HS-27A (cell line): ENCODE measurements around the gene LIN7B.

Experiments used
- DNase-seq: peaks from one replicate; pipeline ENCODE4 v3.0.0-alpha.2; 2012; ENCODE audit warnings: low read depth, missing footprints

Gene LIN7B

DNA sequence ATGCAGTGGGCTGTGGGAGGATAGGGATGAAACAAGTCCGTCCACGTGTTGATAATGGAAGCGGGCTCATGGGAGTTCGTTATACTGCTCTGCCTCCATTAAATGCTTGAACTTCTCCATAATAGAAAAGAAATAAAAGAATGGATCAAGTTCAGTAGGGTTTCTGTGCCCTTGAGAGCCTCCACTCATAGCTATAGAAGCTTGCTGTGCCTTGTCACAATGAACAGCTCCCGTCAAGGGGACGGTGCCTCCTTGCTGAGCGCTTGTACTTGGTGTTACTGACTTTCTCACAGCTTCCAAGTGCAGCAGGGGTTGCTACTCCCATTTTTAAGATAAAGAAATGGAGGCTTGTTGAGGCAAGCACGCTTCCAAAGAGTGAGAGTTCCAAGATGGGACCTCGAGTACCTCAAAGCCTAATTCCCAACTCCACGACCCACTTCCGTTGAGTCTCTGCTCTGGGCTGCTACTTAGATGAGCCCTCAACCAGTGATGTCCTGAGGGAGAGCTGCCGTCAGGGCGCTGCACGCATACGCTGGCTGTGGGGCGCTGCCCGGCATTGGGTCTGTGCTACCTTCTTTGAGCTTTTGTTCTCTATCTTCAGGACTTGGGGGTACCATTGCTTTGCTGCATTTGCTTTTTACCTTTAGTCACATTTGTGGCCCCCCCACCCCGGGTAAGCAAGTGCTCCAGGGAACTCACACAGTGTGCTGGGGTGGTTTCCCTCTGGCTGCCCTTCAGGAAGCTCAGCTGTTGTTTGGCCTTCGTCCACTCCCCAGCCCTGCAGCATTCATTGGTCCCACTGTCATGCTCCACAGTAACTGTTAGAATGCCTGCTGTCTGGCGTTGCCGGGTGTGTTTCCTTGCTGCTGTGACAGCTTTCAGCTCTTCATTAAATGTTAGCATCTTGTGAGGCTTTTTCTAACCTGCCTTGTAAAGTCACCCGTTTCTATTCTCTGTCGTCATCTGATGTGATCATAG, 19.4 kb upstream of the LIN7B start:
- DNase-seq: no peak

DNA sequence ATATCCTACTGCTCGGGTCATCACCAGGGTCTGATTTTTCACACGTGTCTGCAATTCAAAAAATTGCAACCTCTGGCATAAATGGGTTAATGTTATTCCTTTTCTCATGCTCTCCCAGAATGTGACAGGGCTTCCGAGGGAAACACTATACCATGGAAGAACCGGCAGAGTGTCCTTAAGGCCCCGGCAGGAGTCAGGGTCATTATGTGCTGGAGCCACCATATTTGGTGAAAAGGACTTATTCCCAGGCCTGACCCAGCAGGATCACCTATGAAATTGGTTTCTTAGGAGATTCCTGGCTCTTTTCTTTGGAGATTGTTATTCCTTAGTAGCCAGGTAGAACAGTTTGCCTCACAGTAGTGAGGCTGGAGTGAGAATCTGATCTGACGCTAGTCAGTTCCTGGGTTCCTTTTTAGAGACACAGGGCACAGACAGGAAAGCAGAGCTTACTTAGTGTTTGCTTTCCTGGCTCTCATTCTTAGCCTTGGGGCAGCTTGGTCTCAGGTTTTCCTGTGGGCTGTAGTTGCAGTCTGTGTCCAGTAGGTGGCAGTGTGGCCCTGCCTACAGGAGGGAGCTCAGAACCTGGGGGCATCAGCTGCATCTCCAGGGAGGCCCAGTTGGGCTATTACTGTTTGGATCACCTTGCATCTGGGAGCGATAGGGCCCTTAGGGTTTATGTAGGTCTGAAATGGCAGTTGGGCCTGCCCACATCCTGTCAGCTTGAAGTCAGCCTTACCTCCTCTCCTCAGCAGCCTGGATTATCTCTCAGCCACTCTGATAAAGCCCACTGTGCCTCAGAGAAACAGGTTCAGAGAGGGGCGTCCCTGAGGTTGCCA, 16.5 kb upstream of the LIN7B start:
- DNase-seq: peak; percentile 50

DNA sequence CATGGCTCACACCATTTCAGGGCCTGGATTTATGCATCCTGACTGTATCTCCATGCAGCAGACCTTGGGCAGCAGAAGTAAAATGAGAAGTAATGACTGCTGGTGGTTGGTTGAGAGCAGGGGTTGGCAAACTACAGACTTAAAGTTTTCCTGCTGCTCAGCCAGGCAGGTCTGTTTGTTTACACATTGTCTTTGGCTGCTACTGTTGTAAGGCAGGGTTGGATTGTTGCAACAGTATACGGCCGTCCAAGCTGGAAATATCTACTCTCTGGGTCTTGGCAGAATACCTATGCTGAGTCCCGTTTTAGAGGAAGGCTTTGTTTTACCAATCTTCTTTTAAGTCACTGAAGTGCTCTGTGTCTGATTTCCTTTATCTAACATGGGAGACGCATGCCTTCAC, 15.4 kb upstream of the LIN7B start:
- no peak for DNase-seq

DNA sequence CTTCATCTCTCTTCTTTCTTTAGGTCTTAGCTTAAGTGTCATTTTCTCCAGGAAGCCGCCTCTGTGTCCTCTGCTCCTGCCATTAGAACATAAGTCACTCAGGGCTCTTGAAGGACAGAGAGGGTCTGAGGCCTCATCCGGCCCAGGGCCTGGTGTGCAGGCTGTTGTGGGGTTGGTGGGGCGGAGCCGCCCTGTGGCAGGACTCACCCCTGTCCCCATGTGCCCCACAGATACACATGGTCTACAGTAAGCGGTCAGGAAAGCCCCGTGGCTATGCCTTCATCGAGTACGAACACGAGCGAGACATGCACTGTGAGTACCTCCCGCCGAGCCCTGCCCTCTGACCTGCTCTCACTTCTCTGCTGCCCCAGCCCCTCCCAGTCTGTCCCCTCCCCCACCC, 13.0 kb upstream of the LIN7B start:
- no peak for DNase-seq

DNA sequence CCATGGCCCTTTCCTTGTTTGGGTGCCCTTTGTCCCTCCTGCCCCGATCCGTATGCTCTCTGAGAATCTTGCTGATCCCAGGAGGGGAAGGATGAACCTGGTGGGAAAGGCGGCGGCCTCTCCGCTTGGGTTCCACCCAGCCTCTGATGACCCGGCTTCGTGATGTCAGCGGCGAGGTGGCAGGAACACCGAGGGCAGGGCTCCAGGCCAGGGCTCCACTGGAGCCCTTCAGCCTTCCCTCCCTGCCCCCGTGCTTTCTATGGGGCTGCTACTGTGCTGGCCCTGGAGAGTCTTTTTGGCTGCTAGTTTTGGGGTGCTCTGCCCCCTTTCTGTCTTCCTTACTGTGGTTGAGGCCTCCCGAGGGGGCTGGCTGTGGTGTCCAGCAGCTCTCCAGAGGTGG, 11.9 kb upstream of the LIN7B start:
- no peak for DNase-seq

DNA sequence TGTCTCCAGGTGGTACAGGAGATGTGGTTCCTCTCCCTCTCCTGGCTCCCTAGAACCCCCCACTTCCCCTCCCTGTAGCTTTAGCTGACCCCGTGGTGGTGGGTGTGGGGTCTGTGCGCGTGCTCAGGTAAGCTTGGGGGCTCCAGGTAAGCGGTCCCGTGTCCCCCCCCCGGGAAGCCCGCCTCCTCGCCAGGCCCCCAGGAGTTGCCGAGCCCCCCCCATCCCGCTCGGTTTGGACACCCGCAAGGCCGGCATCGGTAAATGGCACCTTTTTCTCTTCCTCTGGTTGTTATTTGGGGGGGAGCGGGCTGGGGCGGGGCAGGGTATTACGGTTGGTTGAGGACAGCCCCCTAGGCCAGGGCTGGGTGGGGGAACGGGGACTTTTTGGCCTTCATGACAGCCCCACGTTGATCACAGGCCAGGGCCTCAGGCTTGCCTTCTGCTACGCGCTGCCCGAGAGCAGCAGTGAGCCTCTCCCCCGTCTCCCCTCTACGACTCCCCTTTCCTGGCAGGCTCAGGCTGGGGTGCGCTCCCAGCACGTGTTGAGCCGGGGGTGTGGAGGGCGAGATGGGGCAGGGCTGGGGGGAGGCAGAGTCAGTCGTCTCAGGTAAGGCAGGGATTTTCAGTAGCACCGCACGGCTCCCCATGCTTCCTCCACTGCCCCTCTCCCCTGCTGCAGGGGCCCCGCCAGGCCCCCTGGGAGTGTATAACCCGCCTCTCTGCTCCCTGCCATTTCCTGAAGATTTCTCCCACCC, 10.7 kb upstream of the LIN7B start:
- DNase-seq: no peak

DNA sequence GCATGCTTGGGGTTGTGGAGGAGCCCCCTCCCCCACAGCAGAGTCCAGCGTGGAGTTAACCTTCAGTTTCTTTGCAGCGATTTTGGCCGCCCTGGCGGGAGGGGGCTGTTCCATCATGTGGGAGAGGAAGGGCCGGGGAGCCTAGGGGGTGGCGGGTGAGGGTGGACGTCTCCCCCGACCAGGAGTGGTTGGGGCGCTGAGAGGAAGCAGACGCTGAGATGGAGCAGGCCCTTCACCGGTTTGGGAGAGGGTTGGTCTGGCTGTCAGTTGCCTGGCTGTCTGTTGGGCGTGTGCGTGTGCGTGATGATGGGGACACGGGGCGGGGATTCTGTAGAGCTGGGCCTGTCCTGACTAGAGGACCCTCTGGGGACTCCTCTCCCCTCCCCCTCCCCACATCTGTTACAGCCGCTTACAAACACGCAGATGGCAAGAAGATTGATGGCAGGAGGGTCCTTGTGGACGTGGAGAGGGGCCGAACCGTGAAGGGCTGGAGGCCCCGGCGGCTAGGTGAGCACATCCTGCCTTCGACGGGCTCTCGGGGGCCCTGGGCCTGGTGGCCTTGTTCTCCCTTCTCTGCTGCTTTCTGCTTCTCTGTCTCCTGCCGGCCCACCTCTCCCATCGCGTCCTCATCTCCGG, 9.8 kb upstream of the LIN7B start:
- no peak for DNase-seq

DNA sequence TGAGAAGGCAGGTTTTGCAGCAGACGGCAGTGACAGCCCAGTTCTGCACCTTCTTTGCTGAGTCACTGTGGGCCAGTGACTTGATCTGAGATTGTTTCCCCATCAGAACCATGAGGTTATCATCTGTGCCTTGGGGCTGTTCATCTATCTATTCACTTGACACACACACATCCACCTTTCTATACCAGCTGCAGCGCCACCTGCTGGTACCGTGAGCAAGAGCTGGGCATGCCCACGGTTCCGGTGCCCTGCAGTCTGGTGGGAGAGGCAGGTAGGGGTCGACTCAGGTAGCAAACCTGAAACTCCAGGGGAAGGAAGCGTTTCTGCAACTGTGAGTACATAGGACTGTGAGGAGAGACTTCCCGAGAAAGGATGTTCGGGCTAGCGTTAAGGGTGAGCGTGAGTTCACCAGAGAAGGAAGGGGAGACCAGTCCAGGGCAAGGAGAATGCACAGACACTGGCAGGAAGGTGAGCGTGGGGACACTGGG, 7.5 kb upstream of the LIN7B start:
- DNase-seq: no peak

DNA sequence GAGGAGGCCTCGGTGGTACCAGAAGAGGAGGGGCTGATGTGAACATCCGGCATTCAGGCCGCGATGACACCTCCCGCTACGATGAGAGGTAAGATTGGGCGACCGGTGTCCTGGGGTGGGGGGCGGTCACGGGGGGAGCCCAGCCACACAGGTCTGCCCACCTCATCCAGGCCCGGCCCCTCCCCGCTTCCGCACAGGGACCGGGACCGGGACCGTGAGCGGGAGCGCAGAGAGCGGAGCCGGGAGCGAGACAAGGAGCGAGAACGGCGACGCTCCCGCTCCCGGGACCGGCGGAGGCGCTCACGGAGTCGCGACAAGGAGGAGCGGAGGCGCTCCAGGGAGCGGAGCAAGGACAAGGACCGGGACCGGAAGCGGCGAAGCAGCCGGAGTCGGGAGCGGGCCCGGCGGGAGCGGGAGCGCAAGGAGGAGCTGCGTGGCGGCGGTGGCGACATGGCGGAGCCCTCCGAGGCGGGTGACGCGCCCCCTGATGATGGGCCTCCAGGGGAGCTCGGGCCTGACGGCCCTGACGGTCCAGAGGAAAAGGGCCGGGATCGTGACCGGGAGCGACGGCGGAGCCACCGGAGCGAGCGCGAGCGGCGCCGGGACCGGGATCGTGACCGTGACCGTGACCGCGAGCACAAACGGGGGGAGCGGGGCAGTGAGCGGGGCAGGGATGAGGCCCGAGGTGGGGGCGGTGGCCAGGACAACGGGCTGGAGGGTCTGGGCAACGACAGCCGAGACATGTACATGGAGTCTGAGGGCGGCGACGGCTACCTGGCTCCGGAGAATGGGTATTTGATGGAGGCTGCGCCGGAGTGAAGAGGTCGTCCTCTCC, 6.3 kb upstream of the LIN7B start:
- no peak for DNase-seq

DNA sequence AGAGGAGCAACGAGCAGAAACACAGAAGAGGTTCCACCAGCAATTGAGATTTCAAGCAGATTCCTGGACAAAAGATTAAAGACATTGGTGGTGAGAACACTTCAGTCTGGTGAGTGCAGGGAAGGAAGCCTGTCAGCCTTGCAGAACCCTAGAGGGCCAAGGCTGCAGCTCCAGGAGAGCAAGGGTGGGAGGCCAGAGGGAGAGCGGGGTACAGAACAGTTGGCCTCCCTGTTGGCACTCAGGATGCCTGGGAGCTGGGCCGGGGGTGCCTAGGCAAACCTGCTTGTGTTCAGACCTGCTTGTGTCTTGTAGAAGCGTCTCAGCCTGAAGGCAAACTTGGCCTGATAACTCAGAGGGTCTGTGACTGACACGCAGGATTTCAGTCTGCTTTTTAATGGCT, 5.1 kb upstream of the LIN7B start:
- no peak for DNase-seq

DNA sequence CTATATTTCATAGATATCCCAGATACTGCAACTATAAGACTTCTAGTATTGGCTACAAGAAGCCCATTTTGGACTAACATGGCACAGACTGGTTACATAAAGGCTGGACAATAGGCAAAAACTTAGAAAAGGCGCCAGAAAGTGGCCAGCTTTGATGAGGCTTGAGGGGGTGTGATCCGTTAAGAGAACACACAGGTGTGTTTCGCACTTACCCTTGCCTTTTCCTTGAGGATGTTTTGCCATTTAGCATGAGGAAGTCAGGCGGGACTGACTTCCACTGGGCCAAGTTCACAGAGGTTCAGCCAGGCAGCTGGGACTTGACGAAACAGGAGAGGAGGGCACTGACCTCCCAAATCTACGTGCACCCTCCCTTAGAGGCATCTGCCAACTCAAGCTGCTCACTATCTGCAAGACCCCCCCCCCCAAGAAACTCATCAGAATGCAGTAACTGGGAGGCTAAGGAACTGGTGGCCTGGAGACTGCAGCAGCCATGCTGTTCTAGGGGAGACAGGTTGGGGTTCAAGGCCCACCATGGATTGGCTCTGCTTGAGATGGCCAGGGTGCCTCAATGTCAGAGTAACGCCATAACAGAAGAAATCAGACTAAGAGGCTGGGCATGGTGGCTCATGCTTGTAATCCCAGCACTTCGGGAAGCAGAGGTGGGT, 4.5 kb upstream of the LIN7B start:
- DNase-seq: no peak

DNA sequence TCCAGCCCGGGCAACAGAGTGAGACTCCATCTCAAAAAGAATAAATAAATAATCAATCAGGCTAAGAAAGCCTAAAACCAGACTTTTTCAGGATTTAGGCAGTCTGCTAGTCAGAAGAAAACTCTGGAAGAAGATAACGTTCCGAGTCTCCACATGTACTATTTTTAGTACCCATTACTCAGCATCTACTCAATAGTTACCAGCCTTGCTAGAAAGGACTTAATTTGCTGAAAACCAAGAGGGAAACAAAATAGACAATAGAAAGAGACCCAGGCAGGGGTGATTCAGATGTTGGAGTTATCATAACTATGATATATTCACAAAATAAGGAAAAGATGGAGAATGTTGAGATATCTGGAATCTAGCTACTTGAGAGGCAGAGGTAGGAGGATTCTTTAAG, 3.6 kb upstream of the LIN7B start:
- DNase-seq: no peak

DNA sequence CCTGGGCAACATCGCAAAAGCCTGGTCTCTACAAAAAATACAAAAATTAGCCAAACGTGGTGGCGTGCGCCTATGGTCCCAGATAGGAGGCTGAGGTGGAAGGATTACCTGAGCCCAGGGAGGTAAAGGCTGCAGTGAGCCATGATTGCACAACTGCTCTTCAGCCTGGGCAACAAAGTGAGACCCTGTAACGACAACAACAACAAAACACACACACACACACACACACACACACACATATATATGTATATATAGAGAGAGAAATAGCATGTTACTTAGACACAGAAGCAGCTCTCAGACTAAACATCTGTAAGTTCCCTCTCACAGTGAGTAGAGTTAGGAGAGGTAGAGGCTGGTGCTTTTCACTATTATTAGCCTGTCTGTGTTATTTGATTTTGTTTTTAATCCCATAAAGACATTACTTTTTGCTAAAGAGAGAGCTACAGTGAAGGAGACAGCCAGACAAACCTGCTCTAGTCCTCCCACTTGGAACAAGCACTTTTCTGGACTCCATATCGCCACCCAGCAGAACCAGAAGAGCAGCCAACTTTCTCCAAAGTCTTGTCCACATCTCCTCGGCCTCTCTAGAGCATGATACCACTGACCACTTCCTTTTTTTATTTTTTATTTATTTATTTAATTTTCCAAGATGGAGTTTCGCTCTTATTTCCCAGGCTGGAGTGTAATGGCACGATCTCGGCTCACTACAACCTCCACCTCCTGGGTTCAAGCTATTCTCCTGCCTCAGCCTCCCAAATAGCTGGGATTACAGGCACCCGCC, 2.8 kb upstream of the LIN7B start:
- DNase-seq: no peak

DNA sequence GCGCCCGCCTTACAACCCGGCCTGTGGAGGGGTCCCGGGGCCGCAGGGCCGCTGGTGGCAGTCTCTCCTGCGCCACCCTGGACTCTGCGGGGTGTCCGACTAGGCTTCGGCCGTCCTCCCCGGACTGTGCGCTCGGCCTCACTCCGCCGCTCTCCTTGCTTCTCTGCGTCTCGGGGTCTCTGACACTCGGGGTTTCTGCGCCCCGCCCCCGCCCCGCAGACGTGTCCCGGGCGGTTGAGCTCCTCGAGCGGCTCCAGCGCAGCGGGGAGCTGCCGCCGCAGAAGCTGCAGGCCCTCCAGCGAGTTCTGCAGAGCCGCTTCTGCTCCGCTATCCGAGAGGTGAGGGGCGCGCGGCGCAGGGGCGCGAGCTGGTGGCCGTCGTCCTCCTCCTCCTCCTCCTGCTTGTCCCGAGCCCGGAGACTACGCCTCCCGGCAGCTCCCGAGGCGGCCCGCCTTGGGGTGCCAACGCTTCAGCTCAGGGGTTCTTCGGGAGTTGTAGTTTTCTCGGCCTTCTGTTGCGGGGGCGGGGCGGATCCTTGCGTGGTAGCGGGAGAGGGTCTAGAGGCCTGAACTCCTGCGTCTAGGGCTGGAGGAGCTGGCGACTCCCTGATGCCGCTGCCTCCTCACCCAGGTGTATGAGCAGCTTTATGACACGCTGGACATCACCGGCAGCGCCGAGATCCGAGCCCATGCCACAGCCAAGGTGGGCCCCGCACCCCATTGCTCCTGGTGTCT, 627 bp downstream of the LIN7B start:
- DNase-seq: no peak

DNA sequence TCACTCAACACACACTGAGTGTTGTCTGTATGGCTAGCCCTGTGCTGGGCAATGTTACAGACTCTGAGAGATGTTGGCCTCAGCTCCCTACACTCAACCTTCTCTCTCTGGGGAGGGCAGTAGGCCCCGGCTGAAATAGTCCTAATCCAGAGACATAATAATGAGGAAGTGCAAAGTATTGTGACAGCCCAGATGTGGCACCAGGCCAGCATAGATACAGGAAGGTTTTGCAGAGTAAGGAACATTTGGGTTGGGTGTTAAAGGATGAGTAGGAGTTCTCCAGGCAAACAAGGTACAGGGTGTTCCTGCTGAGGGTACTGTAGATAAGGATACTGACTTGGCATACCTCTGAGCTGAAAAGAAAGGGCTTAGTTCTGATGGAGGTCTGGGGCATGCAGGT, 2.4 kb downstream of the LIN7B start:
- no peak for DNase-seq

DNA sequence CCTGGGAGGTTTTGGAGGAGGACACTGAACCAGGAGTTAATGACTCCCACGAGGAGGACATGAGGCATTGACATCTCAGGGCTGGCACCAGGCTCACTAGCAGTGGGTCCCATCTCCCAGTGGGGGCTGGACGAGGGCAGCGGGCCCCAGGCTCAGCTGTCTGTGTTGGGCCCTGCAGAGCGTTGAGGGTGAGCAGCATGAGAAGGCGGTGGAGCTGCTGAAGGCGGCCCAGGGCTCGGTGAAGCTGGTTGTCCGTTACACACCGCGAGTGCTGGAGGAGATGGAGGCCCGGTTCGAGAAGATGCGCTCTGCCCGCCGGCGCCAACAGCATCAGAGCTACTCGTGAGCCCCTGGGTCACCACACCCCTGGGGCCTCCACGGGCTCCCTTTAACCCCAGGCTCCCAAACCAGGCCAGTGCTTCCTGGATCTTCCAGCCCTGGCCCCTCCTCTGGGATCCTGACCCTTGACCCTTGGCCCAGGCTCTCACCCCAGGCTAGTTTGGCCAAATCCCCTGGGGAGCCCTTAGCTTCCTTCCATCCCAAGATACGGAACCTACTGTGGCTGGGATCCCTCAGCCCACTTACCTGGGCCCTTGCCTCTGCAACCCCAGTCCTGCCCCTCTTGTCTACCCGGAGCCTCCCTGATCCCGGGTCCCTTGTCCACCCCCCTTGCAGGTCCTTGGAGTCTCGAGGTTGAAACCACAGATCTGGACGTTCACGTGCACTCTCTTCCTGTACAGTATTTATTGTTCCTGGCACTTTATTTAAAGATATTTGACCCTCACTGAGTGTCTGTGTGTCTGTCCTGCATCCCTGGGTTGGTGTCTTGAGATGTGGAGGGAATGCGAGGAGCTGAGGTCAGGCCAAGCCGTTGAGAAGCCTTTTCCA, 3.8 kb downstream of the LIN7B start:
- no peak for DNase-seq

DNA sequence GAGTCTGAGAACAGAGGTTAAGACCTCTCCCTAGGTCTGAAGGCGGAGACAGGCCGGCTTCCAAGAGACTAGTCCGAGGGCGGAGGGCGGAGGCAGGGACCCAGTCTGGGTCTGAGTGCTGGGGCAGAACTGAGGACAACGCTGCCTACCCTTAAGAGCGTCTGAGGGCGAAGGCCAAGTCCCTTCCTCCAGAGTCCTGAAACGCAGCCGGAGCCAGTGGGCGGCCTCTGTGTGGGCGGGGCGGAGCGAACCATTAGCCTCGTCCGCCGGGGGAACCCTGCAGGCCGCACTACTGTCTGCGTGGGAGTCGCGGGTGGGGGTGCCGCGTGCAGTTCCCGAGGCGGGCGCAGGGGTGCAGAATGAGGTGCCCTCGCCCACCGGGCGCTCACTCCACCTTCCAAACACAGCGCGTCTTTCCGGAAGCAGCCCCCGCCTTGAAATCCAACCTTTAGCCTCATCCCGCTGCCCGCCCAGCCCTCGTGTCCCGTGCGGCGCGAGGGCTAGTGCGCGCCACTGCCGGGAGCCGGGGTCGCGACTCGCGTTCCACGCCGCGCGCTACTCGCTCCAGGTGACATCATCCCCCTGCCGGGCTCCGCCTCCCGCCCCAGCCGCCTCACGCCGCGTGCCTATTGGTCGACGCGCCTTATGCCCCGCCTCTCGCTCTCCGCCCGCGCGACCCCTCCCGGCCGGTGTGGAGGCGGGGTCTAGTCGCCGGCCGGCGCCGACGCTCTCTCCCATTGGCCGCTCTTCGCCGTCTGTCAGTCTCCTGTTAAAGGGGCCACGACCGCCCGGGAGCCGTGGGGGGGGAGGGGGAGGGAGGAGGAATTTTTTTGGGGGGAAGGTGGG, 4.6 kb downstream of the LIN7B start, which contains the start of gene C19orf73:
C19orf73 (minus strand) TSS at position 579 of the 846 bp plus-strand sequence; CDS start at position 458, 121 bp downstream.
- DNase-seq: peak; percentile 82
